HuH-7 (cell line): Measurements from ENCODE around the gene RHOC.

Experiments
- DNase-seq: peaks from one replicate; pipeline ENCODE4 v3.0.0; 2011; ENCODE audit warnings: low spot score

Gene RHOC

DNA sequence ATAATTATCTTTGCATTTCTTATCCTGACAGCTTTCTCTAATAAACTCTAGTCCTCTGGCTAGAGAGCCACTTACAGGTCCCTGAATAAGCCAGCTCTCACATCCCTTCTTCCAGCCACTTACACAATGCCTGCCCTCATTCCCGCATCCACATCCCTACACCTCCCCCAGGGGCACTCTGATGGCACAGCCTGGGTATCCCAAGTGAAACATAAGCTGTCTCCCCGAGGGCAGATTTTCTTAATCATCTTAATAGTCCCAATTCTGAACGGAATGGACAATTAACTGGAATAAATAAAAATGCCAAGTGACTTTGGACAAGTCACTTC, 4.9 kb downstream of the RHOC start:
- no peak for DNase-seq

GRCh38 chr1:112701227-112702066, 5.5 kb downstream of the RHOC start:
- DNase-seq = no peak

- DNase-seq = peak; percentile 79
Observed at GRCh38 chr1:112700290-112701226, 6.4 kb downstream of the RHOC start.

DNA sequence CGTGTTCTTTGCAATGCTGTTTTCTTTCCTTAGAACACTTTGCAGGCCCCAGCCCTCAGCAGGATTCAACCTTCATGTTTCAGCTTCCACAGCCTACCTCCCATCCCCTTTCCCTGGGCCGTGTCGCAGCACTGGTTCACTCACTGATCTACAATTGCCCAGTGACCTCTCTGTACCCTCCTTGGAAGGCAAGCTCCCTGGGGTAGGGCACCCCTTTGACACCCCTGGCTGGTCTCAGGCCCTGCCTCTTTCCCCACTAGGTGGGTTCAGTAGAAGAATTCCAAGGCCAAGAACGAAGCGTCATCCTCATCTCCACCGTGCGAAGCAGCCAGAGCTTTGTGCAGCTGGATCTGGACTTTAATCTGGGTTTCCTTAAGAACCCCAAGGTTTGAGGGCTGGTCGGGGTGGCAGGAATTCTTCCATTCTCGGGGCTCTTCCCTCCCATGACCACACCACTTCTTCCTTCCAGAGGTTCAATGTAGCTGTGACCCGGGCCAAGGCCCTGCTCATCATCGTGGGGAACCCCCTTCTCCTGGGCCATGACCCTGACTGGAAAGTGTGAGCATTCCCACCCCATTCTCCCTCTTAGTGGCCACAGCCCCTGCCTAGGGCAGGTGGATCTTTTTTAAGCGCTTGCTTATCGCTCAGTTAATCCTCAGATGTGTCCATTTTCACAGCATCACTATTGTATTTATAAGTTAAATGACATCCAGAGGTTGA, 7.3 kb downstream of the RHOC start:
- DNase-seq = no peak

DNA sequence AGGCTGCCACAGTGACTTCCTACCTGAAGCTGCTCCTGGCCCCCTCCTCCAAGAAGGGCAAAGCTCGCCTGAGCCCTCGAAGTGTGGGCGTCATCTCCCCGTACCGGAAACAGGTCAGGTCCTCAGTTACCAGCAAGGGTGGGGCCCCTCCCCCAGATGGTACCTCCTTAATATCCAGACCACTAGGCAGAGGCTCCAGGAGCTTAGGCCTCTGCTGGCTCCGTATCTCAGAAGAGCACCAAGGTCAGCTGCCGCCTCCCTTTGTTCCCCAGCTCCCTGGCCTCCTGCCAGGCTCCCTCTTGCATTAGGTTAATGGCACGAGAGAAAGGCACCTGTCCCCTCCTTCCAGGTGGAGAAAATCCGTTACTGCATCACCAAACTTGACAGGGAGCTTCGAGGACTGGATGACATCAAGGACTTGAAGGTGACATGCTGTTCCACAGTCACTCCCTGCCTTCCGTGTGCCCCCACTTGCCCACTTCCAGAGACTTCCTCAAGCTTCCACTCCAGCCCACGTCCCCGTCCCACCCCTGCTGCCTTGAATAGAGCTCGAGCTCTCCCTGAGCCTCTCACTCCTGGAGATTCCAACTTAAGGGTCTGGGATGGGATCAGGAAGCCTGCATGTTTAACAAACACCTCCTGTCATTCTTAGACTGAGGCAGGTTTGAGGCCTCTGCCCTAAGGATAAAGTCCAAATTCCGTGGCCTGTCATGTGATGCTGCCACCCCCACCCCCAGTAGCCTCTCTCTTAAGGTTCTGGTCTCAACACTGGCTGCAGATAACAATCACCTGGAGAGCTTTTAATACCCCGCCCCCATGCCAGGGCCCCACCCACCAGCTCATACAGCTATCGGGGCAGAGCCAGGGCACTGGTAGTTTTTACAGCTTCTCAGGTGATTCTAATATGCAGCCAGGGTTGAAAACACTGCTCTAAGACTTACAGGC, 8.3 kb downstream of the RHOC start:
- peak; percentile 61 for DNase-seq

- no peak for DNase-seq
Observed at GRCh38 chr1:112697781-112698201, 9.1 kb downstream of the RHOC start.

GRCh38 chr1:112696578-112697314, 10.2 kb downstream of the RHOC start:
- DNase-seq = no peak

- no peak for DNase-seq
Observed at GRCh38 chr1:112695276-112695675, 11.7 kb downstream of the RHOC start.

GRCh38 chr1:112694363-112694929, 12.5 kb downstream of the RHOC start:
- no peak for DNase-seq

- no peak for DNase-seq
Observed at GRCh38 chr1:112693821-112694220, 13.1 kb downstream of the RHOC start.

- DNase-seq = no peak
Observed at GRCh38 chr1:112692681-112693080, 14.2 kb downstream of the RHOC start.

GRCh38 chr1:112689842-112690237, 17.1 kb downstream of the RHOC start:
- DNase-seq = no peak

DNA sequence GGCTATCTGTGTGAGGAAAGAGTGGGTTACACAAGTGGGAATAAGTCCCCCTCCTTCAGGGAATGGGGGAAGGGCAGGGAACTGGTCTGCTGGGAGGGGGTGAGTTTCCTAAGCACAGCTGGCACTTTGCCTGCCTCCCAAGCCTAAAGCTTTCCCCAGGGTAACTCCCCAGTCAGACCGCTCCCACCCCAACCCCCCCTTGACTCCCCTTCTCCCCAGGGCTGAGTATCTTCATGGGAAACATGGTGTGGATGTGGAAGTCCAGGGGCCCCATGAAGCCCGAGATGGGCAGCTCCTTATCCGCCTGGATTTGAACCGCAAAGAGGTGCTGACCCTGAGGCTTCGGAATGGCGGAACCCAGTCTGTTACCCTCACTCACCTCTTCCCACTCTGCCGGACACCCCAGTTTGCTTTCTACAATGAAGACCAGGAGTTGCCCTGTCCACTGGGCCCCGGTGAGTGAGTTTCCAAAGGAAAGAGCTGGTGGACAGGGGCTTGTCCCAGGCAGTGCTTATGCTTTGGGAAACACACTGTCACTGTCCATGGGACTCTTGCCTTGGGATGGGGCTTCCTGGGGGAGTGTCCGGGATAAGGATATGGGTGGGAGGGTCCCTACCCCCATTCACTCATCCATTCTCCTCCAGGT, 17.6 kb downstream of the RHOC start:
- no peak for DNase-seq

DNA sequence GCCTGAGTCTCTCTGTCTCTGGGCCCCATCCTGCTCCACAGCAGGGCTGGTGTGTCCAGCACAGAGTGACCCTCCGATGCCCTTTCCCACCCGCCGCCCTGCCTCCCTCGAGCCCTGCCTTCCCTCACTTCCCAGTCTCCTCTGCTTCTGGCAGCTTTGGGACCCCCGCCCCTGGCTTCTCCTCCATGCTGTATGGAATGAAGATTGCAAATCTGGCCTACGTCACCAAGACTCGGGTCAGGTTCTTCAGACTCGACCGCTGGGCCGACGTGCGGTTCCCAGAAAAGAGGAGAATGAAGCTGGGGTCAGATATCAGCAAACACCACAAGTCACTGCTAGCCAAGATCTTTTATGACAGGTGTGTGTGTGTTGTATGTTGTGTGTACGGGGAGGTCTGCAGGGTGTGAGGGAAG, 18.1 kb downstream of the RHOC start:
- no peak for DNase-seq

GRCh38 chr1:112687785-112688496, 19.0 kb downstream of the RHOC start:
- DNase-seq = no peak

- no peak for DNase-seq
Observed at GRCh38 chr1:112687361-112687760, 19.6 kb downstream of the RHOC start.

GRCh38 chr1:112686835-112687234, 20.1 kb downstream of the RHOC start:
- DNase-seq = no peak

- no peak for DNase-seq
Observed at GRCh38 chr1:112686417-112686816, 20.5 kb downstream of the RHOC start.

- no peak for DNase-seq
Observed at GRCh38 chr1:112685913-112686312, 21.0 kb downstream of the RHOC start.
